Liver (tissue), 3 donors: ENCODE data around the gene NBEAL2.

ENCODE experiments used
- ATF3 ChIP-seq: IDR thresholded peaks from 2 replicates; pipeline ENCODE4 v1.6.1; 2016; ENCODE audit warnings: antibody characterized with exemption
- CTCF ChIP-seq: fragments of 150-350 bp; IDR thresholded peaks from 2 replicates; pipeline ENCODE4 v1.5.1; 2017; ENCODE audit warnings: improper control_type of control experiment, low read depth, low read length; ENCODE audit not compliant: missing input control
- FOXA1 ChIP-seq: IDR thresholded peaks from 2 replicates; pipeline ENCODE4 v1.6.1; 2016; ENCODE audit warnings: antibody characterized with exemption
- GABPA ChIP-seq, 2 donors: IDR thresholded peaks in 1 of 2; conservative IDR thresholded peaks in 1 of 2; 2 replicates each; pipeline ENCODE4 v1.6.1; 2016; ENCODE audit warnings: antibody characterized with exemption in 2 of 2, mild to moderate bottlenecking in 1 of 2, moderate library complexity in 1 of 2
- HNF4G ChIP-seq: IDR thresholded peaks from 2 replicates; pipeline ENCODE4 v1.6.1; 2016; ENCODE audit warnings: antibody characterized with exemption
- JUND ChIP-seq, 2 donors: IDR thresholded peaks; 2 replicates each; pipeline ENCODE4 v1.6.1; 2016; ENCODE audit warnings: antibody characterized with exemption in 2 of 2
- MAX ChIP-seq: IDR thresholded peaks from 2 replicates; pipeline ENCODE4 v1.6.1; 2016; ENCODE audit warnings: antibody characterized with exemption
- RAD21 ChIP-seq, 2 donors: IDR thresholded peaks; 2 replicates each; pipeline ENCODE4 v1.6.1; 2016; ENCODE audit warnings: antibody characterized with exemption in 2 of 2, mild to moderate bottlenecking in 2 of 2
- REST ChIP-seq: IDR thresholded peaks from 2 replicates; pipeline ENCODE4 v1.6.1; 2016; ENCODE audit warnings: antibody characterized with exemption, mild to moderate bottlenecking
- RXRA ChIP-seq, 2 donors: IDR thresholded peaks; 2 replicates each; pipeline ENCODE4 v1.6.1; 2017 to 2018; ENCODE audit warnings: antibody characterized with exemption in 2 of 2, mild to moderate bottlenecking in 1 of 2
- YY1 ChIP-seq: IDR thresholded peaks from 2 replicates; pipeline ENCODE4 v1.6.1; 2016; ENCODE audit warnings: antibody characterized with exemption, mild to moderate bottlenecking
- donor health status: healthy.
- donor health status: healthy.

GRCh38 chr3:47019201-47019600 lies 39.7 kb downstream of the NBEAL2 start:
- TF ChIP-seq CTCF (no peak), RAD21 (IDR thresholded peaks at IDR 0.05) (no peak), HNF4G (no peak), JUND (IDR thresholded peaks at IDR 0.05) (no peak), ATF3 (no peak), REST (no peak), YY1 (no peak), GABPA (IDR thresholded peaks at IDR 0.05 in 1 of 2, conservative IDR thresholded peaks at IDR 0.05 in 1 of 2) (no peak), FOXA1 (no peak), MAX (no peak), RXRA (IDR thresholded peaks at IDR 0.05) (no peak)
